ENCODE measurements around the gene AVP. TPM values are rescaled to one million over a fixed set of nuclear protein-coding genes. Genes with fewer than 3 reads are reported as not detected.
"Not testable (repeated sequence)": the region's sequence is repeated elsewhere in the genome, so short reads cannot be mapped to it uniquely, and the experiment has no call there.

The AVP gene
- total RNA-seq, 1 donor from 2014 or later, result not detected

DNA sequence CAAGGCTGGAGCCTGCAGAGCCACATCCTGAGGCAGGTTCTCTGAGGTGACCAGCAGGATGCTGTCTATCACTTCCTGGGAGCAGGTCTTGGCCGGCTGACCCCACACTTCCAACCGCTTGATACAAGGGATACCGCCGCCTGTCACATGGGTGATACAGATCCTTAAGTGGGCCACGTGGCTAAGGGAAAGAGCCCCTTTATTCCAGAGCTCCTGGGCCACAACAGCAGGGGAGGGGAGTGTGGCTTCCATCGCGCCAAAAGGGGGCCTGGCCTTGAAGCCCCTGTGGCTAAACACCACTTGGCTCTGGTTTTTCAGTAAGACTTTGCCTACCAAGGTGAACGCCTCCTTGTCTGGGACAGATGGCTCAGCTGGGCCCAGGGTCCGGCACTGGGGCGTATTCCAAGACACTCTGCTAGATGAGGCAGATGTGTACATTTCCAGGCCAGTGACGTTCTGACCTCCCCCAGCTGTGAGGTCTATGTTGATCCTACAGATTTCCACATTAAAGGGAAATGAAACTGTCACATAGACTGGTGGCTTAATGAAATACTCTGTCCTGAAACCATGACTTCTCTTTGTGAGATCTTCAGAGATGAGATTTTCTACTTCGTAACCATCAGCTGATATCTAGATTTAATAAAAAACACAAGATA, 37.6 kb upstream of the AVP start:
- no peak overlapping the region for H3K27ac ChIP-seq
- H3K9me3 ChIP-seq, result no peaks in the 10 kb centered on the region
- H3K36me3 ChIP-seq, result peaks cover 5 to 26% of the 10 kb centered on the region in 2 donors
- no peak for DNase-seq (ENCODE audit: extremely low spot score in 2 of 2)
- TF ChIP-seq POLR2A (IDR thresholded peaks at IDR 0.05) (no peak), POLR2AphosphoS5 (IDR thresholded peaks at IDR 0.05; ENCODE audit: insufficient read depth in 1 of 2, low read depth in 1 of 2) (no peak)
- TF ChIP-seq, protein P1, sequence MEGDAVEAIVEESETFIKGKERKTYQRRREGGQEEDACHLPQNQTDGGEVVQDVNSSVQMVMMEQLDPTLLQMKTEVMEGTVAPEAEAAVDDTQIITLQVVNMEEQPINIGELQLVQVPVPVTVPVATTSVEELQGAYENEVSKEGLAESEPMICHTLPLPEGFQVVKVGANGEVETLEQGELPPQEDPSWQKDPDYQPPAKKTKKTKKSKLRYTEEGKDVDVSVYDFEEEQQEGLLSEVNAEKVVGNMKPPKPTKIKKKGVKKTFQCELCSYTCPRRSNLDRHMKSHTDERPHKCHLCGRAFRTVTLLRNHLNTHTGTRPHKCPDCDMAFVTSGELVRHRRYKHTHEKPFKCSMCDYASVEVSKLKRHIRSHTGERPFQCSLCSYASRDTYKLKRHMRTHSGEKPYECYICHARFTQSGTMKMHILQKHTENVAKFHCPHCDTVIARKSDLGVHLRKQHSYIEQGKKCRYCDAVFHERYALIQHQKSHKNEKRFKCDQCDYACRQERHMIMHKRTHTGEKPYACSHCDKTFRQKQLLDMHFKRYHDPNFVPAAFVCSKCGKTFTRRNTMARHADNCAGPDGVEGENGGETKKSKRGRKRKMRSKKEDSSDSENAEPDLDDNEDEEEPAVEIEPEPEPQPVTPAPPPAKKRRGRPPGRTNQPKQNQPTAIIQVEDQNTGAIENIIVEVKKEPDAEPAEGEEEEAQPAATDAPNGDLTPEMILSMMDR (IDR thresholded peaks at IDR 0.05), result no peak
- no peaks in the 10 kb centered on the region for H3K27me3 ChIP-seq
- H3K4me1 ChIP-seq, result no peaks in the 10 kb centered on the region
- H3K4me3 ChIP-seq, result no peak overlapping the region
- intact Hi-C loops (cut with DNase I), result no loop called here

DNA sequence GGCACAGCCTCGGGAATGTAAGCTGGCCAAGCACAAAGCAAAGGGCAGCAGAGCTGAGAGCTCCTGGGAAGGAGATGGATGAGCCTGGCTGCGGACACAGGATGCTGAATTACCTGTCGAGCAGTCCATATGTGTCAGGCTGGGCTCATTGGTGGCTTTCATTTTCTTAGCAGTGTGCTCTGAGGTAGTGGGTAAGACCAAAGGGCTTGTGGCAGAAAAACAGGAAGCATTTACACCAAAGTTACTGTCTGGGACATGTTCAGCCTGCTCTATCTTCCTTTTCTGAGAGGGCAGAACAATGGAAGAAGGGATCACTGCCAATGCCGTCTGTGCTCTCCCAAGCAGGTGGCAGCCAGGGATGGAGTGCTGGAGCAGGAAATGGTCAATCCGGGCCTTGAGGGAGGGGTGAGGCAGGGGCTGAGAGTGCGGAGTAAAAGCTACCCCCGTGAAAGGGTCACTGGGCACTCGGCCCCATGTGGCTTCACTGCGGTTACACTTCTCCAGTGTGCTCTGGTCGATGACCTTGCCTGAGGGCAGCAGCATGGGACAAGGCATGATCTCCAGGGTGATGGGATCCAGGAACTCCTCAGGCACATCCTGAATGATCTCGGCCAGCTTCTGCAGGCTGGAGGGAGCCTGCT, 36.9 kb upstream of the AVP start:
- H3K27ac ChIP-seq, result no peak overlapping the region
- H3K4me1 ChIP-seq, result no peaks in the 10 kb centered on the region
- DNase-seq (ENCODE audit: extremely low spot score in 2 of 2), result no peak
- peaks cover 5 to 26% of the 10 kb centered on the region in 2 donors for H3K36me3 ChIP-seq
- H3K27me3 ChIP-seq, result no peaks in the 10 kb centered on the region
- TF ChIP-seq POLR2AphosphoS5 (IDR thresholded peaks at IDR 0.05; ENCODE audit: insufficient read depth in 1 of 2, low read depth in 1 of 2) (no peak), POLR2A (IDR thresholded peaks at IDR 0.05) (no peak)
- TF ChIP-seq, protein P1 (IDR thresholded peaks at IDR 0.05), result no peak
- no peaks in the 10 kb centered on the region for H3K9me3 ChIP-seq
- H3K4me3 ChIP-seq, result no peak overlapping the region
- intact Hi-C loops (cut with DNase I), result no loop called here

DNA sequence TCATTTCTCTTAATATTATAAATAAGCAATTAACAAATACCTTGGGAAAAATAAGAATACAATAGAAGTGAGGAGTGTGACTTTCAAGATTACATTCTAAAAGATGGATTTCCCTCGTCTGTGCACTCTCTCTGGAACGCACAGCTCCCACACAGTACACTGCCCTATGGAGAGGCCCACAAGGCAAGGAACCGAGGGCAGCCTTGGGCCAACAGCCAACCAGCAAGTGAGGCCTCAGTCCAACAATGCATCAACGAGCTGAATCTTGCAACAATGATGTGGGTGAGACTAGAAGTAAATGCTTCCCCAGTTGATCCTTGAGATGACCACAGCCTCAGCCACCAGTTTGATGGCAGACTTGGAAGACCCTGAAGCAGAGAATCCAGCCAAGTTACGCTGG, 34.5 kb upstream of the AVP start:
- TF ChIP-seq, protein P1 (IDR thresholded peaks at IDR 0.05), result no peak
- TF ChIP-seq POLR2A (IDR thresholded peaks at IDR 0.05), result no peak
- no peak for TF ChIP-seq POLR2AphosphoS5 (IDR thresholded peaks at IDR 0.05; ENCODE audit: insufficient read depth in 1 of 2, low read depth in 1 of 2)
- Histone ChIP-seq H3K27ac (peak overlapping the region; percentile 4), H3K4me3 (no peak overlapping the region), H3K27me3 (no peaks in the 10 kb centered on the region), H3K9me3 (no peaks in the 10 kb centered on the region), H3K4me1 (no peaks in the 10 kb centered on the region), H3K36me3 (peaks cover 5 to 26% of the 10 kb centered on the region in 2 donors)
- intact Hi-C loops (cut with DNase I), result loop anchor here (10.0 kb wide), 1 partner anchor 64 kb away; no protein-coding TSS in a partner anchor
- no peak for DNase-seq (ENCODE audit: extremely low spot score in 2 of 2)

DNA sequence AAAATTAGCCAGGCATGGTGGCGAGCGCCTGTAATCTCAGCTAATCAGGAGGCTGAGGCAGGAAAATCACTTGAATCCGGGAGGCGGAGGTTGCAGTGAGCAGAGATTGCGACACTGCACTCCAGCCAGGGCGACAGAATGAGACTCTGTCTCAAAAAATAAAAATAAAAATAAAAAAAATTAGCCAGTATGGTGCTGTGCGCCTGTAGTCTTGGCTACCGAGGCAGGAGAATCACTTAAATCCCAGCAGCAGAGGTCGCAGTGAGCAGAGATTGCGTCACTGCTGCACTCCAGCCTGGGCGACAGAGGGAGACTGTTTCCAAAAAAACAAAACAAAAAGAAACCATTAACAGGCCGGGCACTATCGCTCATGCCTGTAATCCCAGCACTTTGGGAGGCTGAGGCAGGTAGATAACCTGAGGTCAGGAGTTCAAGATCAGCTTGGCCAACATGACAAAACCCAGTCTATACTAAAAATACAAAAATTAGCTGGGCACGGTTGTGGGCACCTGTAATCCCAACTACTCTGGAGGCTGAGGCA, 33.4 kb upstream of the AVP start:
- H3K9me3 ChIP-seq; H3K4me3 ChIP-seq; H3K27me3 ChIP-seq; H3K4me1 ChIP-seq; DNase-seq (ENCODE audit: extremely low spot score in 2 of 2): not testable (repeated sequence)
- Histone ChIP-seq H3K27ac (peak overlapping the region; percentile 48), H3K36me3 (peaks cover 5 to 29% of the 10 kb centered on the region in 2 donors)
- TF ChIP-seq, protein P1 (IDR thresholded peaks at IDR 0.05), result peak; percentile 31 to 55 (median 39)
- TF ChIP-seq POLR2AphosphoS5 (IDR thresholded peaks at IDR 0.05; ENCODE audit: insufficient read depth in 1 of 2, low read depth in 1 of 2), result peak in 1 of 2 donors; percentile 21
- intact Hi-C loops (cut with DNase I), result loop anchor here (10.0 kb wide), 1 partner anchor 63 kb away; no protein-coding TSS in a partner anchor

Data from vagina (tissue), 2 donors.